Activated CD4-positive, alpha-beta T cell treated with anti-CD3 and anti-CD28 coated beads, Interleukin-2, Interleukin-4, amounts not matched to agents 100 ng/mL and 50 ng/mL, durations not matched to agents 16 hours and 8 hours (primary cell): ENCODE data around the gene CLDND2.
"Not testable (repeated sequence)": the region's sequence is repeated elsewhere in the genome, so short reads cannot be mapped to it uniquely, and the experiment has no call there.

ENCODE experiments used
- DNase-seq: peaks from one replicate; pipeline ENCODE4 v3.0.0-alpha.2; 2020; ENCODE audit warnings: low spot score

Gene CLDND2, protein sequence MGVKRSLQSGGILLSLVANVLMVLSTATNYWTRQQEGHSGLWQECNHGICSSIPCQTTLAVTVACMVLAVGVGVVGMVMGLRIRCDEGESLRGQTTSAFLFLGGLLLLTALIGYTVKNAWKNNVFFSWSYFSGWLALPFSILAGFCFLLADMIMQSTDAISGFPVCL

DNA sequence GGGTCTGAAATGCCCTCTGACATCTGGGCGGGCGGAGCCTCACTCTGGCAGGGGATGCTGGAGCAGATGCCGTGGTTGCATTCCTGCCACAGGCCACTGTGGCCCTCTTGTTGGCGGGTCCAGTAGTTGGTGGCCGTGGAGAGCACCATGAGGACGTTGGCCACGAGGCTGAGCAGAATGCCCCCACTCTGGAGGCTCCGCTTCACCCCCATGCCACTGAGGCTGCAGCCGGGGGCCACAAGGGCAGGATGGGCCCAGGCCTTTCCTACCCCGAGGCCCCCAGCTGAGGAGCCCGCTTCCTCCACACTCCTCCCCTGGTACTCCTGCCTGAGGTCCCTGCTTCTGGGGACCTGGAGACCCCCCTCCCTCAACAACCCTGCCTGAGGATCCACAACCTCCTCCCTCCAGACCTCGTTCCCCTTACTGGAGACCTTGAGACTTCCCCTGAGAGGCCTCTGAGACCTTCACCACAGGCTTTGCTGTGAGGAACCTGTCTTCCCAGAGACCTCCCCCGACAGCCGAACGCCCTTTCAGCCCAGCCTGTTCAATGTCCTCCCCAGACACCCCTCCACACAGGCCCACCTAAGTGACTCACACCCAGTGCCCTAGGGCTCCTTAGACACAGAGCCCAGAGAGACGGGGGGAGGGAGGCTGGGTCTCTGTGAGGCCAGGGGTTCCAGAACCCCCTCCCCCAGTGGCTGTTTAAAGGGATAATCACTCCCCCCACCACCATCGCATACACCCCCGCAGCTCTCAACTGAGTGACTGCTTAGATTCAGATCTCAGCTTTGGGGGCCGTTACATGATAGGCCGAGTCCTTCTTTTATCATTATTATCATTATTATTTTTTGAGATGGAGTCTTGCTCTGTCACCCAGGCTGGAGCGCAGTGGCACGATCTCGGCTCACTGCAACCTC, at the start of gene CLDND2:
Gene CLDND2, minus strand, starts transcription at position 638 of the 917 bp plus-strand sequence. Its CDS starts 426 bp downstream, at position 212.
- DNase-seq, result no peak

DNA sequence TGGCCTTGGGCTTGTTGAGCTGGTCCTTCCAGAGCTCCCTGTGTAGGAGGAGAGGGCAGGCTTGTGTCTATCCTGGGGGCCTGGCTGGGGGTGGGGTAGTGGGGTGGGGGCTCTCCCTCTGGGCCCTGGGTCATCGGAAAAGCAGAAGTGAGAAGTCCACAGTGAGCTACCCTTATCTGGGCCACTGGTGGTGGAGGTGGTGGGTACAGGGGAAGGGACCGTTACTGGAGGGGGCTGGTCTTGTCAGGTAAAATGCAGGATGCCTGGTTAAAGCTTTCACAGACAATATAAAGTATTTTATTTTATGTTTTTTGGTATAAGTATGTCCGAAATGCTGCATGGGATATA, 49.0 kb upstream of the CLDND2 start:
- DNase-seq, result no peak

DNA sequence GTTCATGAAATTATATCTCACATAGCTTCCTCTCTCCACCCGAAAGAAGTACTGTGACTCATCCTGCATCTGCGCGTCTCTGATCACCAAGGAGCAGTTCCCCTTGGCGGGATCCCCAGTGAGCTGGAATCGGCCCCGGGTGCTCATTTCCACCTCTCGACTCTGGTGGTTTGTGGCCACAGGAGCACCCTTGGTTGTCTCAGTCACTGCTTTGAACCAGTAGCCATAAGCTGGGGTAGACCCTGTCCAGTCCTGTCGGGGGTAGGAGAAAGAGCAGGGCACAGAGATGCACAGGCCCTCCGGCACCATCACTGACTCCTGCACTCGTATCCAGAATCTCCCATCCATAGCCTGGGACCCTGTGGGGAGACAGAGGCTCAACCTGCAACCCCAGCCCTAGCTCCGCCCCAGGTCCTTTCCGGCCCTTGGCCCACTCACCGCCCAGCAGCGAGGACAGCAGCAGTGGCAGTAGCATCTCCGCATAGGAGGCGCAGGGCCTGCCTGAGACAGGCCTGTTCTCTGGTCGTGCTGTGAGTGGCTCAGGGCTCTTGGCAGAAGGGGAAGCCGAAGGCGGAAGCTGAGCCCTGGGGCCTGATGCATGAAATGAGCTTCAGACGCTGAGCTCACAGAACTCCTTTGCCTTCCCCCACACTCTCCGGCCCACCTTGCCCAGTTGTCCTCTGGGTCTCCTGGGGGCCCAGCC, 48.5 kb upstream of the CLDND2 start, which contains the start of gene SIGLEC10:
Gene SIGLEC10, minus strand, starts transcription at position 536 of the 703 bp plus-strand sequence. Its CDS starts 61 bp downstream, at position 475.
- DNase-seq, result peak; percentile 48

GRCh38 chr19:51416422-51416821, 47.6 kb upstream of the CLDND2 start:
- DNase-seq, result not testable (repeated sequence)

GRCh38 chr19:51415187-51415586, 46.4 kb upstream of the CLDND2 start:
- DNase-seq, result no peak

DNA sequence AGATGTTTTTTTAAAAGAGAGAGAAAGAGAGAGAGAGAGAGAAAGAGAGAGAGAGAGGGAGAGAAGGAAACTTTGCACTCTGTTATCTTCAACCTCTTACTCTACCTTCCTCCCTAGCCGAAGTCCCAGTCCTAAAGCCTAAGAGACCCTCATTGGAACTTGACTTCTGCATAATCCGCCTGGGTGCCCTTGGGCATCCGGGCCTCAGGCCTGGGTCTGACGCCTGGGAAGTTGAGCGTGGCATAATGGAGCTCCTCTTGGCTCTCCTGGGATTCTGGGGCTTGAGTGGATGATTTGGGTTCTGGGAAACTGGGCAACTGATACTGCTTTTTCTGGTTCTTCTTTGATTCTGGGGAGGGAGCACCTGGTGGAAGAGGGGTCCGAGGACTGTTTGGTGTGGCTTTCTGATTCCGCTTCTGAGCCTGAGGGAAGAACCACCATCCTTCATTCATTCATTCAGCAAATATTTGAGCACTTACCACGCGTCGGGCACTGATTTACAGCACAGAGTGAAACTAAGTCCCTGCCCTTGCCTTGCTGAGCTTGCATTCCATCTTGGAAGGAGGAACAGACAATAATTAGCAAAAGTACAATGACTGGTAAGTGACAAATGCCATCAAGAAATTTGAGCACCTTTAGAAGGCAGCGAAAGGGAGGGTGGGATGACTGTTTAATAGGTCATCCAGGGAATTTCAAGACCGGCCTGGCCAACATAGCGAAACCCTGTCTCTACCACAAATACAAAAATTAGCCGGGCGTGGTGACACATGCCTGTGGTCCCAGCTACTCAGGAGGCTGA, 42.3 kb upstream of the CLDND2 start:
- no peak for DNase-seq

GRCh38 chr19:51407511-51408131, 38.8 kb upstream of the CLDND2 start:
- DNase-seq, result peak; percentile 19

GRCh38 chr19:51402117-51402516, 33.3 kb upstream of the CLDND2 start:
- DNase-seq, result no peak

GRCh38 chr19:51399936-51400335, 31.1 kb upstream of the CLDND2 start:
- not testable (repeated sequence) for DNase-seq

- no peak for DNase-seq
Measured at GRCh38 chr19:51399231-51399630, 30.4 kb upstream of the CLDND2 start.

GRCh38 chr19:51398096-51398704, 29.4 kb upstream of the CLDND2 start:
- peak; percentile 52 for DNase-seq

- not testable (repeated sequence) for DNase-seq
Measured at GRCh38 chr19:51397453-51397852, 28.6 kb upstream of the CLDND2 start.

DNA sequence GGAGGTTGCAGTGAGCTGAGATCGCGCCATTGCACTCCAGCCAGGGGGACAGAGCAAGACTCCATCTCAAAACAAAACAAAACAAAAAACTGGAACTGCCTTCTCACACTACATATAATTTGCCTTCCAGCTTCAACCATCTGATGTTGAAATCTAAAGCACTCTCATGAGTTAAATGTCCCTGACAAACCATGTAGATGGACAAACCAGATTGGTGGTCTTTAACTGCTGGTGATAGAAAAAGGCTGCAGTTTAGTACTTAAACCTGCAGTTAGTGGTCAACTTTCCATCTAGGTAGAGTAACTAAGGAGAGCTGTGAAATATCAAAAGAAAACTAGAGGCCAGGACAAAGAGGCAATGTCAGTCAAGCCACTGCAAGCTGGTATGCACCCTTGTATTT, 27.4 kb upstream of the CLDND2 start:
- DNase-seq, result no peak

GRCh38 chr19:51394050-51394836, 25.4 kb upstream of the CLDND2 start:
- DNase-seq, result peak; percentile 99

GRCh38 chr19:51392701-51393100, 23.9 kb upstream of the CLDND2 start:
- DNase-seq, result no peak

DNA sequence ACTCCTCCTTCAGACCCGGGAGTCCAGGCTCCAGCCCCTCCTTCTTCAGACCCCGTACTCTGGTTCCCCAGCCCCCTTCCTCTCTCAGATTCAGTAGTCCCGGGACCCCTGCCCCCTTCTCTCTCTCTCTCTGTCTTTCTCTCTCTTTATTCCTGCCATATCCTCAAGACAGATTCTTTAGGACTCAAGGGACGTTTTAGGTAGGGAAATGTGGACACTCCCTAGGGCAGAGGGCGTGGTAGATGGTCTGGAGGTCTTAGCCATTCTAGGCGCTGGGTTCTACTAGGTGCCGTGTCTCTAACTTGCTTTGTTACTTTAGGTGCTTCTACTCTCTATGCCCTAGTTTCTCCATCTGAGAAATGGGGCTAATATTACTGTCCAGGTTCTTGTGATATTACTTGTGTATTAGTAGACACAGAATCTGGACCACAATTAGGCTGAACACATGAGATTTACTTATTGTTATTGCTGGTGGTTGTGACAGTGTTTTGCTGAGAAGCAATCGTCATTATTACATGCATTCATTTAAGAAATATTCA, 22.3 kb upstream of the CLDND2 start:
- no peak for DNase-seq

DNA sequence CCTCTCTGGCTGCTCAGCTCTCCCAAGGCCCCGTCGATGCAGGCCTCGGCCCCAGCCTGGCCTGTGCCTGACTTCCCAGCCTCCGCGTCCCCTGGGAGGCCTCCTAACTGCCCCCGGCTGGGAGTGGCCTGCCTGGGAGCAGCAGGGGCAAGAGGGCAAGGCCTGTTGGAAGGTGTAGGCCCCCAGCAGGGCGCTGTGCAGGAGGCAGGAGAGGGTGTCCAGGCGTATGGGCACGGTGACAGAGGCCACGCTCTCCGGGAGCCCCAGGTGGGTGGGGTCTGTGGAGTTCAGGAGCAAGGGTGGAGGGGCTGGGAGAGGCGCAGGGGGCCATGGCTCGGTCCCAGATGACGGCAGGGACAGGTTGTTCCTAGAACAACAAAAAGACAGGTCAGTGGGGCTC, 20.3 kb upstream of the CLDND2 start:
- no peak for DNase-seq

GRCh38 chr19:51387924-51388389, 19.2 kb upstream of the CLDND2 start, which contains the start of gene LIM2:
TSS of gene LIM2 (minus strand) at chr19:51387974. CDS start at chr19:51387443, 531 bp downstream.
- no peak for DNase-seq

DNA sequence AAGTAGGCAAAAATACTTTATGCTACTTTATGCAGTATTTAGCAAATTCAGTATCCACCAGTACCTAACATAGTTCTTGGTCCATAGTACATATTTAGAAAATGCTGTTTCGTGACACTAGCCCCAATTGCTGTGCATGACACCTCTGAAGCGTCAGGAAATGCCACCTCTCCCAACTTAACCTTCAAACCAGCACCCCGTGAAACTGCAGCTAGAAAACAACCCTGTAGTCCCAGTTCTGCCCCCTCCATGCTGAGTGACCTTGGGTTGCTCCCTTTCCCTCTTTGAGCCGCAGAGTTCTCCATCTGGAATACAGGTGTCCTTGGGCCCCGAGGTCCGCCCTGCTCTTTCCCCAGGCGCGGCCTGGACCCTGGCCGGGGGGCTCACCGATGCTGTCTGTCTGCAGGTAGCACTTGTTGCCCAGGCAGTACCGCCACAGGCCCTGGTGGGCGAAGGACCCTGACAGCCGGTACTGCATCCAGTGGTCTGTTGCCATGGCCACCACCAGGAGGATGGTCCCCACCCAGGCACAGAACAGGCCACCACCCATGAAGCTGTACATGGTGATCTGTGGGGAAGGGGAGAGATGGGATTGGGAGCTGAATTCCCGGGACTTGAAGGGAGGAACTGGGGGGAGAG, 18.2 kb upstream of the CLDND2 start:
- DNase-seq, result no peak
